HG03025 (cell line): ENCODE measurements around the gene STT3B.

Experiments used
- ATAC-seq: cut with Tn5 transposase; IDR thresholded peaks from one replicate; pipeline ENCODE4 v1.9.1; 2021; ENCODE audit warnings: mild to moderate bottlenecking, moderate library complexity; ENCODE audit not compliant: unreplicated experiment, low FRiP score

STT3B gene

DNA sequence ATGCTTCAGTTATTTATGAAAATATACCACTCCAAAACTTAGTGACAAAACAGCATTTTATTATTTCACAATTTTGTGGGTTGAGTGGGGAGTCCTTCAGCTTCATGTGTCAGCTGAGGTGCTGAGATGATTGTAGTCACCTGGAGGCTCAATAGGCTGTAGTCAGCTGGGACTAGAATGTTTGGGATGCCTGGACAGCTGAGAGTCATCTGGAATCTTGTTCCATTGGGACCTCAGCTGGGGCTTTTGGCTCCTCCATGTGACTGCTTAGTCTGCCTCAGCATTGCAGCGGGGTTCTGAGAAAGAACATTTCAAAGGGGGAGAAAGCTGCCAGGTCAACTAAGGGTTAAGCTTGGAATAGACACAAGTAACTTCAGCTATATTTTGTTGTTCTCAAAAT lies 13.4 kb downstream of the STT3B start:
- no peak for ATAC-seq

DNA sequence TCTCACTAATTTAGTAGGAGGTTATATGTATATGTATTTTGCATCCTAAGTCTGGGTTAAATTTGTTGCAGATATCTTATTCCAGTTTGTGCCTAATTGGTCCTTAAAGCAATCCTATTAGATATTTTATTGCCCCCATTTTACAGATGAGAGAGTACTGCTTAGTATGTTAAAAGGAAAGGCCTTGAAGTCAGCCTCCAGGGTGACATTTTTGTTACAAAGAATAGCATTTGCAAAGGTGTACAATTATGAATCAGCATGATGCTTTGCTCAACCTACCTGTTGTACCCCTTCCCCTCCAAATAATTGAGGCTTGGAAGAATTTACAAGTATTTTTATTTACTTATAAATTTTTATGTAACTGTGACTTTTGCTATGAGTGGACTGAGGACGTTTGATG lies 14.0 kb downstream of the STT3B start:
- ATAC-seq, result no peak

DNA sequence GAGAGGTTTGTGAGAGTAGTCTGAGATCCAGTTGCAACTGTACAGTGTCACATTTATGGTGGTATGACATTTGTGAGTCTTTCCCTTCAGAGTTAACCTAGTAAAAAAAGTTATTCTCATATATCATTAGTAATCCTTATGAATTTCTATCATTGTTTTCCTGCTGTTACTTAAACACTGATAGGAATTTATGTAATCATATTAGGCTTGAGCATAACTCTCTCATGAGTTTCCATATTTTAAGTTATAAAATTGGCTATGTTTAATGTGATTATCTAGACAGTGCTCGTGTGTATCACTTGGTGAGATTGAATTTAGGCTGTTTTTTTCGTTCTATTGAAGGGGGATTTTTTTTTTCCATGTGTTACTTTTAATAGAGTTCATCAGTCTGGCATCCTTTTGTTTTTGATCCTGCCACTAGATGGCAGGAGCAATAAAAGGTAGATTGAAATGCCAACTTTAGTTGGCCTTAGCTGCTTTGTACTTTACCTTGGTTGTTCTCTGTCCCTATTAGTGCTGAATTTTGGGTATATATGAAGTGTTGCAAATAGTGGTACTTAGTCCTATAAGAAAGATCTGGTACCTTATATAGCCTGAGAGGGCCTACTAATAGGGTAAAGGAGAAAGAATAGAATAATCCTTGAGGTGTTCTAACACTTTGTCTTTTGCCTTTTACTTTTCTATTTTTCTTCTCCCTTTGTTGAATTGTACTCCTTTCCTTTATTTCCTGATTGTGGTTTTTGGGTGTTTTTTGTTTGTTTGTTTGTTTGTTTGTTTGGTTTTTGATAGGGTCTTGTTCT lies 17.9 kb downstream of the STT3B start:
- ATAC-seq, result no peak

DNA sequence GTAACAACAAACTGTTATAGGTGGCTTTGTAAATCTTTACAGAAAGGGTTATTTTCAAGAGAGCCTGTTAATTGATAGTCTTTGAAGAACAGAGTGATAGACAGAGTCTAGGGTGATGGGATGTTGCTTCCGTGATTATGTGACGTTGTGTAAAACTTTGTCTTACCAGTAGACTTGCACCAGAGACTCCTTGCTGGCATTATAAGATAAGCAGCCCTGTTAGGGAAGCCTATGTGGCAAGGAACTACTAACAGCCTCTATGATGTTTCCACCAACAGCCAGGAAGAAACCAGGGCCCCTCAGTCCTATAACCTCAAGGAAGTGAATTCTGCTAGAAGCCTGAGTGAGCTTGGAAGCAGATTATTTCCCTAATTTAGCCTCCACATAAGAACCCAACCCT lies 18.9 kb downstream of the STT3B start:
- ATAC-seq, result no peak

DNA sequence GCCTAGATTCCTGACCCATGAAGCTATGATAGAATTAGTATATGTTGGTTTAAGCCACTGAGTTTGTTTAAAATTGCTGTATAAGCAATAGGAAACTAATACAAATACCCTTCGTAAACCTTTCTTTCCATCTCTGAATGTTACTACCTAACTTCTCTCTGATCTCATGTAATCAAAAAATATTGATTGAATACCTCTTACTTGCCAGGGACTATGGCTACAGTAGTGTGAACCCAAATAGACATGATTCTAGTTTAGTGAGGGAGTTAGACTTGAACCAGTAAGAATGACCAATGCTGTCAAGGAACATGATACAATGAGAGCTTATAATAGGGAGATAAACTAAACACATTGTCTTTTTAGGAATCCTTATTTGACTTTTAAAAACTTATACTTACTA lies 19.4 kb downstream of the STT3B start:
- ATAC-seq, result no peak

DNA sequence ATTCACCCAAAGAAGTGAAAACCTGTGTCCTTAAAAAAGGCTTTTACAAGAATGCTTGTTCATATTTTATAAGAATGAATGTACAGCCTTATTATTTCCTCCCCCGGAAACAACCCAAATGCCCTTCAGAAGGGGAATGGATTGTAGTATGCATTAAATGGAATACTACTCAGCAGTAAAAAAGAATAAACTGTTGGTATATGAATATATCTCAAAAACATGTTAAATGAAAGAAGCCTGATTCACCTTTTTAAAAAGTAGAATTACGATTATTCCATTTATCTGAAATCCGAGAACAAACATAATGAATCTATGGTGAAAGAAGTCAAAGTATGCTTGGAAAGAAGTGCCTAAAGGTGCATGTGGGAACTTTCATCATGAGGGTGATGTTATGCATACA lies 20.5 kb downstream of the STT3B start:
- no peak for ATAC-seq

DNA sequence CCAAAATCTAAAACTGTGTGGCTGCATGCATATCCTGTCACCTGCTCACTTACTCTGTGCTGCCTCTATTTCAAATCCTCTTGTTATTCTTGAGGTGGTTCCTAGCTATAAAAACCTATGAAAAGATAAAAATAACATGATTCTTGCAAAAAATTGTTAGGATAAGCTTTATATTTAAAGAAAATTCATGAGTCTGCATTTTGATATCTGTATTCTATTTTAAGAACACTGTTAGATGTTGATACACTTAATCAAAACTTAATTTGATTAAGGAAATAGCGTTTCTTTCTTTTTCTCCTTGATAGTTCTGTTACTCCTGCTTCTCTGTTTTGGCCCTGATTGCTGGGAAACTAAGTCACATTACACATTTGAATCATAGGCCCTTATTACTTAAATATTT lies 22.5 kb downstream of the STT3B start:
- no peak for ATAC-seq

DNA sequence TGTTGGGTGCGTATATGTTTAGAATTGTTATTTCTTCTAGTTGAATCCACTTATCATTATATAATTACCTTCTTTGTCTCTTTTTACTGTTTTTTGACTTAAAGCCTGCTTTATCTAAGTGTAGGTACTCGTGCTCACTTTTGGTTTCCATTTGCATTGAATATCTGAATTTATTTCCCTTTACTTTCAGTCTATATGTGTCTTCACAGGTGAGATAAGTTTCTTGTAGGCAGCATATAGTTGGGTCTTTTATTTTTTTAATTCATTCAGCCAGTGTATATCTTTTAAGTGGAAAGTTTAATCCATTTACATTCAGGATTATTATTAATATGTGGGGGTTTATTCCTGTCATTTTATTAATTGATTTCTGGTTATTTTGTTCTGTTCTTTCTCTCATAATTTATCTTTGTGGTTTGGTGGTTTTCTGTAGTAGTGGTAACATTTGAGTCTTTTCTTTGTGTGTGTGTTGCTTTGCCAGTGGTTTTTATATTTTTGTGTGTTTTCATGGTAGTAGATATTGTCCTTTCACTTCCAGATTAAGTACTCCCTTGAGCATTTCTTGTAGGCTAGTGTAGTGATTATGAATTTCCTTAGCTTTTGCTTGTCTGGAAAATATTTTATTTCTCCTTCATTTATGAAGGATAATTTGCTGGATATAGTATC lies 27.3 kb downstream of the STT3B start:
- no peak for ATAC-seq

DNA sequence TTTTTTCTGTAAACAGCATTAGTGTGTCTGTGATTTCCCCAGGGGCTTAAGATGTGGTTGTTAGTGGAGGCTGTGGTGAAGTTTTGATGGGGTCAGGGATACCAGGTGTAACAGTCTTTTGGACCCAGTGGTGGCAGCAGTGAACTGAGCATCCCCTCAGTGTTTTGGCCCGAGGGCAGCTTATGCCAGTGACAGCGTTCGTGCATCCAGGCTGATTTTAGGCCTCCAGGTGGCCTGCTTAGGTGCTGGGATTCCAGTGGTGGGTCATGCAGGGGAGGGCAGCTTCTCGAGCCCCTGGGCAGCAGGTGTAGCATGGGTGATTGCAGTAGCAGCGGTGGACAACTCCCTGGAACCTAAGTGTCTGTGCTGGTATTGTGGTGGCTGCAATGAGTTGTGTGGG lies 29.2 kb downstream of the STT3B start:
- no peak for ATAC-seq

DNA sequence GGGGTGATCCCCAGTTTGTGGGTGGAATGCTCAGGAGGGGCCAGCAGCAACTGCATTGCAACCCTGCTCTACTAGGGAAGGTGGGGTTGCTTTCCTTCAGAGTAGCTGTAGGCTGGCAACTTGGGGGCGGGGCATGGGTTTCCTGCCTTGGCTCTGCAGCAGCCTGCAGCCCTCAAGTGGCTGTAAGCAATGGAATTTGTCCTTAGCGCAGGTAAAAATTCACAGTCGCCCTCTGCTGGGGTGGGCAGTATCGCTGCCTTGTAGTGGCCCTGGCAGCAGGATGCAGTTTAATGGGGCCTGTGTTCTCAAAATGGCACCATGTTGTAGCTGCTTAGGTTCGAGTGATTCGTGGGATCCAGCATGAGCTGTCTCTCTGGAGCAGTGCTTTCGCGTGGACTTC lies 29.8 kb downstream of the STT3B start:
- ATAC-seq, result no peak

DNA sequence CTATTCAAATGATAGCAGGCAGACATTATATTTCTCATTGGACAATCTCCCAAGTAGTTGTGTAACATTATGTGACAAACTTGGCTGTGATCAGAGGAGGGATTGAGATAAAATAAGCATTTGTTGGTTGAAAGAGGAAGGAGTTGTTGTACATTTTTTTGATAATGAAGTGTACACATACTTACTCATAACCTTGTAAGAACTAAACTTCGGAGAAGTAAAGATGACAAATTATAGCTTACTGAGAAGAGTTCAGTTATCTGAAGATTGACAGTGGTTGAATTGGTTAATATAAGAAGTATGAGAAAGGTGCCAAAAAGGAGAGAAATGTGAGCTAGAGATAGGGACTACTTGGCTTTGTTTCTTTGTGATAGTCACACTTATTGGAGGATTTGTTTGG lies 32.6 kb downstream of the STT3B start:
- no peak for ATAC-seq

DNA sequence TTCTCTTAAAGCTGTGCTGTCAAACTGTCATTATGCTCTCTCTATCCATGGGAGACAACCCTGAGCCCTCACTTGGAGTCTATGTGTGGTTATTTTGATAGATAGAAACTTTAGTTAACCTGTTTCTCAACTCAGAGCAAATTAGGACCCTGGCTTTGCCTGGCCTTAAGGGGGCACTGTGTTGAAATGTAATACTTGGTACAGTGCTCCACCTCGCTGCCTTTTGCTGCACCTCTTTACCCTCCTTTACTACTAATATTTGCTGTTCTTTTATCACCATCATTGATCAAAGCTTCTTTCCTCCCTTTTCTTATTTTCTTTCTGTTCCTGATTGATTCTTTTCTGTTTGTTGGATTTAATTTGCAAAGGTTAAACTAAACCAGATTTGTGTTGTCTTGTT lies 34.3 kb downstream of the STT3B start:
- no peak for ATAC-seq

DNA sequence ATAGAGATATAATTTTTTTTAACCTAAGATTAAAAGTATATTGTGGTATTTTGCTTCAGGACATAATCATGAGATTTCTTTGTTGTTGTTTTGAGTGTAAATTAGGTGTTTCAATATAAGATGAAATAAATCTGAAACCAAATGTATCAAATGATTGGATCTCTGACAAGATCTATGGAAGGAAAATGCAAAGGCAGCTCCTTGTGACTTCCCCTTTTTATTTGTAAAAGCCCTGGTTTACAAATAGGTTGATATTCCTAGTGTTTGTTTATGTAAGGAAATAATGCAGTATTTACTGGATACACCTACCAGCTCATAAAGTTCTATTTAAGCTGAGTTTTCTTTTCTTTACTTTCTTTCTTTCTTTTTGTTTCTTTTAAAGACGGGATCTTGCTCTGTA lies 35.9 kb downstream of the STT3B start:
- ATAC-seq, result no peak

DNA sequence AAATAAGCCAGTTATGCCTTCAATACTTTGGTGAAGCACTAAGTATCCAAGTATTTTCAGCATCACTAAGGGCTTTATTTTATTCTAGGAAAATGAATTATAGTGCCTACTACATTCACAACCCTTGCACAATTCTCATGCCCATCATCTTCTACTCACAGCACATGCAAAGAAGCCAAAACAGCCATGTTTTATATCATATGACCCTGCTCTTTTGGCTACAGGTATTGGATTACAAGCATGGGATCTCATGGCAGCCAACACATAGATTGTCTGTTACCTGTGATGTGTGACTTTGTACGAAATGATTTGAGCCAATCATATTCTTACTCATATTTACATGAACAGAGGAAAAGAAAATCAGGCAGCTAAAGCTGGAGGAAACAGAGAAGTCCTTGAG lies 38.6 kb downstream of the STT3B start:
- ATAC-seq, result no peak

DNA sequence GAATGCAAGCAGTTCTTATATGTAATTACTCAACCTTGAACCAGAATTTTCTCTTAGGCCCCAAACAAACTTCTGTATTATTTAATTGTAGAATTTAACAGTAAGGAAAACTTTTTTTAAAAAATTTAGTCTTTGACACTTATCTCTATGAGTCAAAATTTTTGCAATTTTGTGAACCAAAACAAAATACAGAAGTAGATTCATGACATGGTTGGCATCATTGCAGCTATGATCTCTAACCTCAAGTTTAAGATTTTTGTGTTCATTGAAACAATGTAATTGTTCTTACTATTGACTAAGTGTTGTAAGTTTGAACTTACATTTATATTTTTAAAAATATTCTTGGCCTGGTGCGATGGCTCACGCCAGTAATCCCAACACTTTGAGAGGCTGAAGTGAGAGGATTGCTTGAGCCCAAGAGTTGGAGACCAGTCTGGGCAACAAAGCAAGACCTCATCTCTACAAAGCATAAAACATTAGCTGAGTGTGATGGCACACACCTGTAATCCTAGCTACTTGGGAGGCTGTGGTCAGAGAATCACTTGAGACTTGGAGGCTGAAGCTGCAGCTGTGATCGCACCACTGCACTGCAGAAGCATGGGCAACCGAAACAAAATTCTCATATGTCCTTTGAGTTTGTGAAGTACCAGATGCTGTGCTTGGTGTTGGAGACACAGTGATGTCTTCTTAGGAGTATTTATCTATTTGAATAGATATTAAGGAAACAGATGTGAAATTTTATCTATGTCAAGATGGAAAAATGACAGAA lies 39.7 kb downstream of the STT3B start:
- ATAC-seq, result no peak

DNA sequence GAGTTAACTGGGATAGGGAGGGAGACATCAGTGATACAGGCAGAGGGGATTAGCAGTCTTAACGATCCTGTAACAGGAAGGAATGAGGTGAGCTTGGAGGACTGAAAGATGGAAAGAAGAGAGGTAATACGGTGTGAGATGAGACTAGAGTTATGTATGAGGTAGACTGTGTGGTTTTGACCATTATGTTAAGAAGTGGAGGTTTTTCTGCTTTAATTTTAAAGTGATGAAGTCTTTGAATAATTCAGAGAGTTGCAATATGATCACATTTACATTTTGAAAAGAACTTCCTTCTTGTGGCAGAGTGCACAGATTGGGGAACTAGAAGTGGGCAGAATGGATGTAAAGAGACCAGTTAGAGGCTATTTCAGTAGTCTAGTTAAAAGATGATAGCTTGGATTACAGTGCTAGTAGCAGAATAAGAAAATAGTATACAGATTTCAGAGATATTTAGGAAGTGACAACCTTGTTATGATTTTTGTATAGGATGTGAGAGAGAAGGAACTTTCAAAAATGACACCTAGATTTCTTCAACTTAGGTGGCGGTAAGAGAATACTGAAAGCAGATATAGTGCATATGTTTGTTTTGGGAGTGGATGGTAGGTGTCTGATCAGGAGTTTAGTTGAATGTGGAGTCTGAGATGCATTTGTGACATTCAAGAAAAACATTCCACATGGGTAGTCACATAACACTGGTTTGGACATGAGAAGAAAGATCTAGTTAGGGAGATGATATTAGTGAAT lies 40.5 kb downstream of the STT3B start:
- ATAC-seq, result no peak

DNA sequence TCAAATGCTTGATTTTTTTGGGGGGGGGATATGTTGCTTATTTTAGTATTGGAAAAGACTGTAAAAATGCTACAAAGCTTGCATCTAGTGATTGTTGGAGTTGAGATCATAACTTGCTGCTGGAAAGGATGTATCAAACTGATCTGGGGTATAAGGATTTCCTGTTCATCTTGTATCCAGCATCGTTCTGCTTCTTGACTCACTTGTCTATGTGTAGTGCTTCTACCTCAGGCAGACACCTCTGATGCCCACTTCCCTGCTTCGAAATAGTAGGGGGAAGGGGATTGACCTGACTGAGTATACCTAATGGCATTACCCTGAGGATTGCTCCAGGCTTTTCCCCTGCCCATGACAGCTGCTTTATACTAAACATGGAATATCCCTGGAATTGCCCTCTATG lies 42.7 kb downstream of the STT3B start:
- no peak for ATAC-seq

DNA sequence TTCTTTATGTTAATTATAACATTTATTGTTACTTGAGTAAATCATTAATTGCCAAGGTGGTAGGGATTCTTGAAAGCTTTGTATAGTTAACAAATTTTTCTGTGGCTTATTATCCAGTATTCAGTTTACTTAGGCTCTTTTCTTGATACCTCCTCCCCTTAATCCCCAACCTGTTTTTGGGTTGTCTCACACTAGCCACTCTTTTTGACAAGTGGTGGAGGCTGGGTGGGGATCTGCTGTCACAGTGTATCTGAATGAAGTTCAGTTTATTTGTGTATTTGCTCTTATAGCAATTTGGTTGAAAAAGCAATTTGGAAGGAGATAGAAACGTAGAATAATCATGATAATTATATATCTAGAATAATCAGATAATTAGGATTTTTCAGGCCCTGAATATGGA lies 43.8 kb downstream of the STT3B start:
- ATAC-seq, result no peak

DNA sequence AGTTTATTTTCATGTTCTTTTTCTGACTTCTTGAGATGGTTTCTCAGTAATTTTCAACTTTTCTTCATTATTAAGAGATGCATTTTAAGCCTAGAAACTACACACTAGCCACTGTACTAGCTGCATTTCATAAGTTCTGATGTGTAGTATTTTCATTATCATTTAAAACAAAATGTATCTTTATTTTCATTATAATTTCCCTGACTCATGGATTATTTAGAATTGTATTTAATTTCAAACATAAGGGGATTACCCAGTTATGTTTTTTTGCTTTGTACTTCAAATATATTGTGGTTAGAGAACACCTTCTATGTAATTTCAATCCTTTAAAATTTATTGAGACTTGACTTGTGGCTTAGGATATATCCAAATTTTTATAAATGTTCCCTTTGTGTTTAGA lies 44.5 kb downstream of the STT3B start:
- no peak for ATAC-seq

DNA sequence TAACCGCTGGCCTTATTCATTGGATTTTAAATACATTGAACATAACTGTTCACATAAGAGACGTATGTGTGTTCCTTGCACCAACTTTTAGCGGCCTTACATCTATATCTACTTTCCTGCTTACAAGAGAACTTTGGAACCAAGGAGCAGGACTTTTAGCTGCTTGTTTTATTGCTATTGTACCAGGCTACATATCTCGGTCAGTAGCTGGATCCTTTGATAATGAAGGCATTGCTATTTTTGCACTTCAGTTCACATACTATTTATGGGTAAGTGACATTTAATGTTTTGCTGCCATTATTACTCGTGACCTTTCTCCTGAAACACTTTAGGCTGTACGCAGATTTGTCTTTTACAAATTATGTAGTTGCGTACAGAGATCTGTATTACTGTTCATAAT lies 47.1 kb downstream of the STT3B start:
- no peak for ATAC-seq

DNA sequence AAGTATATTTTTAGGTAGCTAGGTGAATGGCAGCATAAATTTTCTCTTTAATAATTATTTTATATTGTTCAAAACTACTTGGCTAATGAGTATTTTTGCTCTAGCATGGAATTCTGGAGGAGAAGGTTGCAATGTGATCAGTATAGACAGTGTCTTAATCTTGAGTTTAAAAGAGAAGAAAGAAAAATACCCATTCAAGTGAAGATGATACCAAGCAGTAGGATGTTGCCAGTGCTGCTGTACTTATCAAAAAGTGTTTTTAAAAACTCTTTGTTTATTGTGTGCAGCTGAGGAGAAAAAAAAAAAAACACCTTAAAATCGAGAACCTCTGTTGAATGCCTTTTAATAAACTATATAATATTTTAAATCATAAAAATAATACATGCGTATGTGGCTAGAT lies 47.9 kb downstream of the STT3B start:
- no peak for ATAC-seq
